Stimulated activated CD8-positive, alpha-beta memory T cell treated with anti-CD3 and anti-CD28 coated beads, Interleukin-15, amount 100 ng/mL, for 48 hours (primary cell): ENCODE data around the gene MPRIP.

Experiments used
- DNase-seq, 2 donors: peaks; one replicate each; pipeline ENCODE4 v3.0.0-alpha.2; 2020; ENCODE audit warnings: low read depth in 2 of 2

MPRIP gene

DNA sequence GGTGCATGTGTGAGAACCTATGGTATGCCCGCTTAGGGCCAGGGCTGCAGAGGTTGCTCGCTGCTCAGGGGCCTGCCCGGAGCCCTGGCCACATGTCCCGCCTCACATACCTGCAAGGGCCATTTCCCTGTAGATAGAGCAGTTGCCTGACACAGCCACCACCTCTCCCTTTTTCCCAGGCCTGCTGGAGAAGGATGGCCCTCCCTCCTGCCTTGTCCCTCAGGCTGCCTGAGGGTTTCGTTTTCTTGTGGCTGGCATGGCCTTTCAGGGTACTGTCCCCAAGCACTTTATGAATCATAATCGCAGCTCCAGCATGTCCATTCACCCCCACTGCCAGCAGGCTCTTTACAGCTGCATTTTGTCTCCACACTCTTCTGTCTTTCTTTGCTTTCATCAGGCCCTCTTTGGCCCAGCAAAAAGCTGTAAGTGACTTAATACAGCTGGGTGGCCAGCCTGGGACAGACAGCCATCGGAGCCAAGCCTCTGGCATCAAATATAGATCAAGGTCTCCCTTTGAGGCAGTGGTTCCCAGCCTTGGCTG lies 65.7 kb downstream of the MPRIP start:
- DNase-seq: no peak

DNA sequence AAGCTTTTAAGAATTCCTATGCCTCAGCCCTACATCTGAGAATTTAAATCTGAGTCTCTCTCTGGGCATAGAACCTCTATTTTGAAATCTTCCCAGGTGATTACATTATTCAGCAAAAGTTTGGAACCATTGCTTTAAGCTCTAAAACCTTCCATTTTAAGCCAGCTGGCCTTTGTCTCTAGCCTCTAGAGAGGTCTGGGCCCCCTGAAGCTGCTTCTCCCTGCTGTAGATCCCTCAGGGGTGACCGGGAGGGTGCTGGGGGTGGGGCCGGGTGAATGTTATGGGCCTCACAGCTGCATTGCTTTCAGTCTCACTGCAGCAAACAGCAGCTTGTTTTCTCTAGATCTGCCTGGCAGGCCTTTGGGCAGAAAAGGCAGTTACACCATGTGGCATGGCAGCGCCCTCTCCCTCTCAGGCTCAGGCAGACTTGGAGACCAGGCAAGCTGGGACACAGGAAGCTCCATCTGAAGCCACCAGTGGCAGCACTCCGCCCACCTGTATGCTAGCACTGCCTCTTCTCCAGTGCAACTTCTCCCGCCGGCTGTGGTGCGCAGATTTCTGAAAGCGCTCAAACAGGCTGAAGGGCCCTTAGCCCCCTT lies 66.3 kb downstream of the MPRIP start:
- DNase-seq: no peak

DNA sequence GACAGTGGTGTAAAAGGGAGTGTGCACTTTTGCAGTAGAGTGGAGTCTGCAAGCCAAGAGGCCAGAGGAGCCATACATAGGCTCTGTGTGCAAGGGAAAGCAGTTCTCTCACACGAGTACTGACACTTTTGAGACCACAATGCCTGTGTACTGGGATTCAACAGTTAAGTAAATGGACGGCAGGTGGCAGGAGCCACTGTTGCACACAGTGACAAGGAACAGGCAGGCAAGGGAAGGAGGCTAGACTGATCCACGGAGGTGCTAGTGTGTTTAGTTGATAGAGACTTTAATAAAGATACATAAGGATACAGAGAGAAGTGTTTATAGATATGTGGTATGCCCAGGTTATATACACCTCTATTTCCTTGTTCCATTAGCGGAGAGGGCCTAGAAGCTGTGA lies 67.0 kb downstream of the MPRIP start:
- DNase-seq: no peak

DNA sequence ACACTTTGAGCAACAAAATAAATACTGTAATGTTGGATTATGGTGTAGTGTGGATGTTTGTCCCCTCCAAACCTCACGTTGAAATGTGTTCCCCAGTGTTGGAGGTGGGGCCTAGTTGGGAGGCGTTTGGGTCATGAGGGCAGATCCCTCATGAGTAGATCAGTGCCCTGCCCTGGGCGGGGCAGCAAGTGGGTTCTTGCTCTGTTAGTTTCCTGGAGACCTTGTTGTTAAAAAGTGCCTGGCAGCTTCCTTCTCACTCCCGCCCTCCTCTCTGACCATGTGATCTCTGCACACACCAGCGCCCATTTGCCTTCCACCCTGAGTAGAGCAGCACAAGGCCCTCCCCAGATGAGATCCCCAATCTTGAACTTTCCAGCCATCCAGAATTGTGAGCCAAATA lies 67.7 kb downstream of the MPRIP start:
- DNase-seq: no peak

DNA sequence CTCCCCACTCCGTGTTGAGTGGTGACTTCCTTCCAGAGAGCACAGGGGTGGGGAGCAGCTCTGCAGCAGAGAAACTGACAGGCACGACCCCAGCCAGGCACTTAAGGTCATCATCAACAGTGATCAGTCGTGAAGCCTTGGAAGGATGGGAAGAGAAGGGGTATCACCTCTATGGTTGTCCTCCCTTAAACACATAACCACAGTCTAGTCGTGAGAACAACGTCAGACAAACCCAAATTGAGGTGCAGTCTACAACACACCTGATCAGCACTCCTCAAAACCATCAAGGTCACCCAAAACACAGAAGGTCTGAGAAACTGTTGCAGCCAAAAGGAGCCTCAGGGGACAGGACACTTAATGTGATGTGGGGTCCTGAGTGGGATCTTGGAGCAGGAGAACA lies 68.3 kb downstream of the MPRIP start:
- DNase-seq: no peak

DNA sequence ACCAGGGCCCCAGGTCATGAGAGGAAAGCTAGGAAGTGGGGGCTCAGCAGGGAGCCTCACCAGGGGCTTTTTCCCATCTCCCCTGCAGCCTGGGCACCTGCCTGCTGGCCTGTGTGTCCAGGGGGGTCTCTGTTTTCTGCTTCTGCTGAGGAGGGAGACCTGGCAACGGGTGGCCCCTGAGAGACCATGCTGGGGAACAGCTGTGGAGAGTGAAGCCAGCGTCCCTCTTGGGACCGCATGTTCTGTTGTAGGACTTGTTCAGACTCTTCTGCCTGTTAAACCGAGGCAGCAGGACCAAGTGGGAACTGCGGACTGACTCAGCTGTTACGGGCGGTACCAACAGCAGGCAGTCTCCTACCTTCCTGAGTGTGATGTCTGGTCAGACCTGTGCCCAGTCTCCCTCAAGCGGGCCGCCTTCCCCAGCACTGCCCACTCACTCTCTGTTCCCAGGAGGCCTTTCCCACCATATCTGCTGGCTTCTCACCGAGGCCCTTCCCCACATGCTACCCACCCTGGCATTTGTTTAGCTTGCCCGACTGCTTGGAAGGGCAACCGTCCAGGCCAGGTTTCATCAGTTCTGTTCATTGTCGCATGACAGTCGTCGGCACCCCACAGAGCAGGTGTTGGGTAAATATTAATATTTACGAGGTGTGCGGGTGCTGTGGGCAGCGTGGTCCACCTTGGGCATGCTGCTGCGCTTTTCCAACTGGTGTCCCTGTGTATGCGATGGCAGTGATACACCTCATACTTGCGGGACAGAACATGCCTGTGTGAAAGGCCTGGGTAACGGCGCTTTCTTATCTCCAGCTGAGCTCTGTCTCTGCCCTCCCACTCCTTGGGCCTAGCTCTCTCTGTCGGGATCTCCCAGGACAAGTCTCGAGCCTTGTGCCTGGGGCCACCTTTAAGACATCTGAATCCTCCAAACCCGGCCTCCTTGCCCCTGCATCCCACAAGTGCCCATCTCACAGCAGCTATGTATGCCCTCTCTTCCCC lies 69.4 kb downstream of the MPRIP start:
- no peak for DNase-seq

DNA sequence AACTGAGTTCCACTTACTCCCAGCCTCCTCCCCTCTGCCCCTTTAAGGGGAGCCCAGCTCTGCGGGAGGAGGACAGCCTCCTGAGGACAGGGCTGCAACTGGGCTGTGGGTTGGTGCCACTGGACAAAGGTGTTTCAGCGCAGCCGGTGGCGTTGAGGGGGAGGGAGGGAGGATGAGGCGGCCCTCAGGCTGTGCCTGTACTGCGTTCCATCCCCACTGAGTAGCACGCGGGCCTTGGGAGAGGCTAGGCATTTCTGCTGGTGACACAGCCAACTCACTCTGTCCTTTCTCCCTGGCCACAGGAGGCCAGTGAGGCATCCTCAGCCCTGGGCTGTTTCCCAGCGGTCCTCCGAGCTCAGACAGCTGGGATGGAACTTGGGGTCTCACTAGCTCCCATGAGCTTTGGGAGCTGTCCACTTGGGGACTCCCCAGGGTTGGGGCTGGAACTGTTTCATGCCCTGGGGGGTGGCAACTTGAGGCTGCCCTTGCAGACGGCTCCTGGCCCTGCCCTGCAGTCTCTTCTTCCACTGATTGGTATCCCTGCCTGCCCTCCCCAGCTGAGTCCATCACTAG lies 70.5 kb downstream of the MPRIP start:
- no peak for DNase-seq

DNA sequence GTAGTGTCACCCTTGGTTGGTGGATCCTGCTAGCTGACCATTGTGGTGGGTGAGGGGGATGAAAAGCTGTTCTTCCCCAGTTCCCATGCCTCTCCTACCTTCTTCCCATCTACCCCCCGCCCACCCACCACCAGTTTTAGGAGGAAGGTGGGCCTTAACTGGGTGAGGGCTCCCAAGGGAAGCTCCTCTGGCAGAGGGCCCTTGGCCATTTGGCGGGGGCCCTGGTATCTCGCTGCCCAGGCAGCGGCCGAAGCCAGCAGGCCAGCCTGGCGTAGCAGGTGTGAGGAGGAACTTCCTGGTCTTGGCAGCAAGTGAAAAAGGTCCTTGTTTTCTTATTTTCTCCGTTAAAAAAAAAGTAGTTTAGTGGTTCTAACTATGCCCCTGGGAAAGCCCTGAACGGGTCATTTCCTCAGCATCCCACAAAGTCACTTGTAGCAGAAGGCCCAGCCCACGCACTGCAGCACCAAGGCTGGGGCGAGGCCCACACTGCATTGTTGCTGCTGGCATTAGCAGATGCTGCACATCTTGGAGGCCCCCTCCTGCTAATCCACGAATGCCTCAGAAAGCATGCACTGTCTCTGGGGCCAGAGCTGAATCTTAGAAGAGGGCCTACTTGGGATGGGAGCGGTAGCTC lies 72.5 kb downstream of the MPRIP start:
- no peak for DNase-seq

DNA sequence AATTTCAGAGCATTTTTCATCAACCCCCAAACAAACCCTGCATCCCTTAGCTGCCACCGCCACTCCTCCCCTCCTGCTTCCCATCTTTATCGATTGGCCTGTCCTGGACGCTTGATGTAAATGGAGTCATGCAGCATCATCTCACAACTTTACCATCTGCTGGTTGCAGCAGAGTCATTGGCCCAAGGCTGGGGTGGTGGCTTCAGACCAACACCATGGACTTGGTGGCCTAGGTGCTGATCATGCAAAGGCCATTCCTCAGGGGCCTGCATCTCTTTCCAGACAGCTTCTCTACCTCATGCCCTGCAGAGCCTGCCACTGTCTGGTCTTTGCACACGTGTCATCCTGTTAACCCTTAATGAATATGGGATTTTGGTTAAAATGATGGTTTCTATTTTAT lies 73.4 kb downstream of the MPRIP start:
- DNase-seq: no peak

DNA sequence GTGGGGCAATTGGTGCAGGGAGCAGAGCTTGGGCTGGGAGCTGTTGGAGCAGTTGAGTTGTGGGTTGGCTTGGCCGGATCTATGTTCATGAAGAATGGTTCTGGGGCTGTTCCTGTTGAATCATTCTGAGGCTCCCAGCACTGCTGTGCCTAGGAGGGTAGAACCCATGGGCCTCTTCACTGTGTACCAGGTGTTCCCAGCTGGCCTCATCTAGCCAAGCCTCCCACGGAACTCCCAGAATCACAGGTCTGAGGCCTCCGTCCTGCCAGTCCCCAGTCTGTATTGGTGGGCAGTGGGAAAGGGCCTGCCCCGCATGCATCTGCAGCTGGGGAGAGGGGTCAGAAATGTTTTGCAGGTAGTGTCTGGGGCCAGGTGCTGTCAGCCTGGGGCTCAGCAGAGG lies 74.1 kb downstream of the MPRIP start:
- no peak for DNase-seq

DNA sequence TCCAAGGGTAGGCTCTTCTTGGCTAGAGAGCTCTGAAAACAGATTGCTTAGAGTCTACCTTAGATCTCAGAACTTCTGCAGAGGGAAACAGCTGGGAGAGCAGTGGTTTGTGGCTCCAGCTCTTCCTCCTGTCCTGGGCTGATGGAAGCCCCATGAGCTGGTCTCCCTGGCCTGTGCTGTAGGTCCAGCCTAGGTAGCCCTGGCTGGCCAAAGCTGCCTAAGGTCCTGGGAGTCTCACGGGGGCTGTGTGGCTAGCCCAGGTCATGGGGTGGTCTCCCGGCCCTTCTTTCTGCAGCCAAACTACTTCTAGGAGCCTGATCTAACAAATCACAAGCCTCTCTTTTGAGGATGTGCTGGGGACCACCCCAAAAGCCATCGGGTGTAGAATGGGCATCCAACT lies 75.7 kb downstream of the MPRIP start:
- no peak for DNase-seq

DNA sequence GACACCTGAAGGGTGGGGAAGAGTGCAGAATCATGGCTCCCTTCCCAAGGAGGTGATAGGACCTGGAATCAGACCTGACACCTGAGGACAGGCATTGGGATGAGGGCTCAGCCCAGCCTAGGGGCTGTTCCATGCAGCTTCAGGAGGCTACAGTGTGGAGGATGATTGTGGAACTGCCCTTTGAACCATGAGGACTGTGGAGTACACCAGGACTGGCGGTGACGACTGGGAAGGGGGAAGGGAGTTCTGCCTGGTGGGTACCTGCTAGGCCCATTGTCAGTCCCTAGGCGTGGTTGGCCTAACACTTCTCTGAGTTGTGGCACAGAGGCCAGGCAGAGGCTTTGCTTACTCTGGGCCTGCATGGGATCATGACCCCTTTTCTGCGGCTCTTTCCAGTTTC lies 76.1 kb downstream of the MPRIP start:
- no peak for DNase-seq

DNA sequence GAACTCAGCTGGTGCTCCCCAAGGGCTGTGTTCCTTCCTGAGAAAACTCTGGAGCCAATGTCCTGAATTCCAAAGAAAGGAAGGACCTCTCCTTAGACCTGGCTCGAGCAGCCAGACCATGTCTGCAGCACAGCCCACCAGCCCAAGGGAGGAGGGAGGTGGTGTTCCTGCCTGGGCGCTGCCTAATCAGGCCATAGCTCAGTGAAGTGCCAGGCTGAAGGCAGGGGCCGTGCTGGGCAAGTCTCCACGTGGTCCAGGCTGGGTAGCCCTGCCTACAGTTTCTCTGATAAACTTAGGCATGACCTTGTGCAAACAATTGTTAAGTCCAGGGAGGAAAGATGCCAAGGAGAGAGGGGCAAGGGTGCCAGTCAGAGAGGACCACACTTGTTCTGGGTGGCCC lies 76.8 kb downstream of the MPRIP start:
- no peak for DNase-seq

DNA sequence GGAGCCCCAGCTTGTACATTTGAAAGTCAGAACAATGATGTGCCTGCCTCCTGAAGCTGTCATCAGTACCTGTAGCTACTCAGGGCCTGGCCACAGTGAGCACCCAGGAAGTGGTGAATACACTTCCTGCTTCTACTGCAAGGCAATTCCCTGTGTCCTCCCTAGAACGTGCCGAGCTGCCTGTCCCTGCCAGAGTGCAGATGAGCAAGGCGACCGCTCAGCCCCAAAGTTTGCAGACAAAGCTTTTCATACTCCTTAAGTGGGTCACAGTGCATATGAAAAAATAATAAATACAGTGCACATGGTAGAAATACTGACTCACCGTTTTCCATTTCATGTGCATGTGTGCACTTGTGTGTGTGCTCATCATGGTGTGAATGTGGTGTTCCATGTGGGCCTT lies 77.3 kb downstream of the MPRIP start:
- DNase-seq: peak; percentile 49 to 50

DNA sequence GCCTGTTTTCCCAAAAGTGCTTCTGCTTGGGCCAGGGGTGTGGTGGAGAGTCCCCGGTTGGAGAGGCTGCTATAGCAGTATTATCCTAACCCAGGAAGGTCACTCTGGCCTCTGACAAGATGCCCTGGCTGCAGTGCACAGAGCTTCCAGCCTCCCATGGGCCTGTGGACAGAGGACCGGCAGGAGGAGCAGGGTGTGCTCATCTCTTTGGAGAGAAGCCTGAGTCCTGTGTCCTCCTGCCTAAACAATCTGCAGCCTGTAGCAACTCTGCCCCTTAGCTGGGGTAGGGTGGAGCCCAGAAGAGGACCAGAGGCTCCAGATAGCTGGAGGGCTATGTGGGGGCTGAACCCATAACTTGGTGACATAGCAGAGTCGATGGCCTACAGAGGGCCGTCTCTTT lies 78.0 kb downstream of the MPRIP start:
- no peak for DNase-seq

DNA sequence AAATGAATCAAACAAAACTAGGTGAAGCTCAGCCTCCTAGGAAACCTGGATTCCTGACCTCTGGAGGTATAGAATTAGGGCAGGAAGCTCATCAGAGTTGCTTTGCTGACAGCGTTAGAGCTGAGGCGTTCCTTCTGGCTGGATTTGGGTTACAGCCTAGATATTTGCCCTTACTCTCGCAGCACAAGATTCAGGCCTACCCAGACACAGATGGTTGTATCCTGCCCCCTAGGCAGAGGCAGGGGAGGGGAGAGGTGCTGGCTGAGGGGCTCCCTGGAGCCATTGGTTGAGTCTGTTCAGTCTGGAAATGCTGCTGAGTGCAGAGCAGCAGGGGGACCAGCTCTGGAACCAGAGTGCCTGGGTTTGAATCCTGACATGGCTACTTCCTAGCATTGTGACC lies 78.4 kb downstream of the MPRIP start:
- DNase-seq: no peak

DNA sequence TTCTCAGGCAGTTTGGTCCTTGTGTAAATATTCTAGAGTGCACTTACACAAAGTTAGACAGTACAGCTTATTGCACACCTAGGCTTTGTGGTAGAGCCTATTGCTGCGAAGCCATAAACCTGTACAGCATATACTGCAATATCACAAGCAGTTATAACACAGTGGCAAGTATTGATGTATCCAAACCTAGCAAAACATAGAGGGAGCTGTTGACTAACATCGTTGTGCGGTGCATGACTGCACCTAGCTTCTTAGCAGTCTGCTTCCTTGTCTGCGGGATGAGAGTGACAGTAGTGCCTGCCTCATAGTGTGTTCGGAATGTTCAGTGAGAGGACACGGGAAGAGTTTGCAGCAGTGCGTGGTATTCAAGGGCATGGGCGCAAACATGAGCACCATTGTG lies 78.9 kb downstream of the MPRIP start:
- DNase-seq: no peak

DNA sequence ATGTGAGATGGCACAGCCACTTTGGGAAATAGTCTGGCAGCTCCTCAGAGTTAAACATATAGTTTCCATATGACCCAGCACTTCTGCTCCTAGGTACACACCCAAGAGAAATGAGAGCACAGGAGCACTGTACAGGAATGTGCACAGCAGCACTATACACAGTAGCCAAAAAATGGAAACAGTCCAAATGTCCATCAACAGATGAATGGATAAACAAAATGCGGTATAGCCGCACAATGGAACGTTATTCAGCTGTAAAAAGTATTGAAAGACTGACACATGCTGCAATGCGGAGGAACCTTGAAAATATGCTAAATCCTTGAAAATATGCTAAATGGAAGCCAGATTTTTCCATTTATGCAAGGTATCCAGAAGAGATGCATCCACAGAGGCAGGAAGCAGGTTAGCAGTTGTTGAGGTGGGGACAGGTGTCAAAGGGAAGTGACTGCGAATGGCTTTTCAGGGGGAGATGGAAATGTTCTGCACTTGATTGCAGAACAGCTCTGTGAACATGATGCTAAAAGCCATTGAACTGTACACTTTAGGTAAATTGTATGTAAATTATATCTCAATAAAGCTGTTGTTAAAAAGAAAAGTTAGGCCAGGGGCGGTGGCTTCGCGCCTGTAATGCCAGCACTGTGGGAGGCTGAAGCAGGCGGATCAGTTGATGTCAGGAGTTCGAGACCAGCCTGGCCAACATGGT lies 80.7 kb downstream of the MPRIP start:
- DNase-seq: no peak

DNA sequence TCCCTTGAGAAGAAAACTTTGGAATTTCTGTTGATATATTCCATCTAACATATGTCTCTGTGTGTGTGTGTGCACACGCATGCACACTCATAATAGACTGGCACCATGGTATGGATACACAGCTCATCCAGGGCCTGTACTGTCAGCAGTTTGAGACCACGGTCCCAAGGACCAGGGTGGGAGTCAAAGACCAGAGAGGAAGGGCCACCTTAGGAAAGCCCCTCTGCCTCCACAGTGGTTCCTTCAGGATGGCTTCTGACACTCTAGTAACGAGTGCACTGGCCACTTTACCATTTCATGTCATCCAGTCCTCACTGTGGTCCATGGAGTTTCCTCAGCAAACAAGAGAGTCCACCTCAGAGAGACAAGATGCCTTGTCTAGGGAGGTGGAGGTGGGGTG lies 82.1 kb downstream of the MPRIP start:
- no peak for DNase-seq

DNA sequence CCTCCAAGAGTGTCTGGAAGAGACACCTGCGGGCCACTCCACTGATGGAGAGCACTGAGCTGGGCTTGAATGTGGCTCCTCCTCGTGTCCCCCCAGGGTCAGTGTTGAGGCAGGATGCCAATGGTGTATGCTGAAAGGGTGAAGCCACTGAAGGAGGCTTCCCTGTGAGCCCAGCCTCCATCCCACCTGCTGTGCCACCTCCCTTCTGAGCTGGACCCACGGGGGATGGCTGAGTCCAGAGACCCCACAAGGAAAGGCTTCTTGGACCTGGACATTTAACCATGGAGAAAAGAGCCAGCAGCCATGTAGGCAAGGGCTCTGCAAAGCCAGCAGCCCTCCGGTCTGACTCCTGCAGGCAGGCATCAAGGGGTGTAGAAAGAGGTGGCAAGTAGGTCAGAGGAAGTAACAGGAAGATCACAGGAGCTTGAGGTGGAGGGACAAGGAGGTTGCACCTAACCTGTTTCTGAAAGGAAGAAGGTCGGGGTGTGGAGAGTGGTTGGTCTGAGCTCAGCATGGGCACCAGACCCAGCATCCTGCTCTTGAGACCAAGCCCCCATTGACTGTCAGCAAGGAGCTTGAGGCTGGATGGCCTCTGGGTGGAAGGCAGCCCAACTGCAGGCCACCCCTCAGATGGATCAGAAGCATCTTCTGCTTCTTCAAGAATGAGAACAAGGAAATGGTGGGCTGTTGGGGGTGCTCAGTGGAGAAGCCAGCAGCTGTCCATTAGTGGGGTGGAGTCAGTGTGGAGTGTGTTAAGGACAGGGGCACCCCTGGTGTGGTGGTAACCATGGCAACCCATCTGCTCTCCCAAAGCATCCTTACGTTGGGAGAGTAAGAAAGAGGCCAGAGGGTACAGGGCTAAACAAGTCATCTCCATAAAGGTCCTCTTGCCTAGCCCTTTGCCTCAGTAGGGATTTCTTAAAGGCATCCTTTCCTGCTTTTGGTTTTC lies 83.2 kb downstream of the MPRIP start:
- DNase-seq: no peak
